ES-I3 (cell line): ENCODE measurements around the gene SLC27A4.

ENCODE experiments used
- H3K36me3 ChIP-seq: 2 replicates; pipeline ENCODE4 v1.6.1; 2013; ENCODE audit warnings: mild to moderate bottlenecking, low read length, control low read depth, moderate library complexity; ENCODE audit not compliant: insufficient read depth
- H3K4me1 ChIP-seq: 2 replicates; pipeline ENCODE4 v1.6.1; 2013; ENCODE audit warnings: mild to moderate bottlenecking, control low read depth, low read length; ENCODE audit not compliant: insufficient read depth
- H3K9ac ChIP-seq: 2 replicates; pipeline ENCODE4 v1.6.1; 2013; ENCODE audit warnings: low read depth, mild to moderate bottlenecking, low read length, moderate library complexity
- H3K9me3 ChIP-seq: 2 replicates; pipeline ENCODE4 v1.6.1; 2013; ENCODE audit warnings: mild to moderate bottlenecking, low read length, moderate library complexity; ENCODE audit not compliant: control insufficient read depth, insufficient read depth

SLC27A4 gene

GRCh38 chr9:128339761-128340690 is at the start of gene SLC27A4:
TSS of gene SLC27A4 (plus strand) at chr9:128340527. CDS start at chr9:128343133, 2,606 bp downstream.
- no peaks in the 10 kb centered on the region; the same call in 1 of the 2 replicates for H3K36me3 ChIP-seq
- H3K4me1 ChIP-seq: no peaks in the 10 kb centered on the region
- no peaks in the 10 kb centered on the region for H3K9me3 ChIP-seq
- H3K9ac ChIP-seq: peak within 1 kb of the TSS; percentile 73

GRCh38 chr9:128292009-128292408 is 48.3 kb upstream of the SLC27A4 start:
- H3K9ac ChIP-seq: no peak overlapping the region
- no peaks in the 10 kb centered on the region for H3K36me3 ChIP-seq
- H3K4me1 ChIP-seq: no peaks in the 10 kb centered on the region
- H3K9me3 ChIP-seq: no peaks in the 10 kb centered on the region

- no peaks in the 10 kb centered on the region for H3K4me1 ChIP-seq
- H3K36me3 ChIP-seq: no peaks in the 10 kb centered on the region
- no peaks in the 10 kb centered on the region for H3K9me3 ChIP-seq
- no peak overlapping the region for H3K9ac ChIP-seq
Observed at GRCh38 chr9:128293091-128293490, 47.2 kb upstream of the SLC27A4 start.

DNA sequence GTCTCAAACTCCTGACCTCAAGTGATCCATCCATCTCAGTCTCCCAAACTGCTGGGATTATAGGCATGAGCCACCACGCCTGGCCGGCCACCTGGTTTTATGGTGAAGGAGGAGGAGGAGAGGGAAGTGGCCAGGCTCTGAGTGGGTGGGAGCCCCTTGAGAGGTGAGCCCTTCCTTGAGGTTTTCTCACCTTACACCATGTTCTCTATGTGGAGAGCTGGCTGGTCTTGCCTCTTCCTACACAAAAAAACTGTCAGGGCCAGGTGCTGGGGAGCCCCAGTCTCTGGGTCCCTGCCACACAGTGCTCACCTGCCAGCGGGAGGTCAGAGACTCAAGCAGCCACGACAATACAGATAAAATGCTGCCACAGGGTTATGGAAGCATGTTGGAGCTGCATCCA is 46.2 kb upstream of the SLC27A4 start:
- no peaks in the 10 kb centered on the region for H3K9me3 ChIP-seq
- H3K9ac ChIP-seq: no peak overlapping the region
- H3K4me1 ChIP-seq: no peaks in the 10 kb centered on the region
- H3K36me3 ChIP-seq: no peaks in the 10 kb centered on the region

DNA sequence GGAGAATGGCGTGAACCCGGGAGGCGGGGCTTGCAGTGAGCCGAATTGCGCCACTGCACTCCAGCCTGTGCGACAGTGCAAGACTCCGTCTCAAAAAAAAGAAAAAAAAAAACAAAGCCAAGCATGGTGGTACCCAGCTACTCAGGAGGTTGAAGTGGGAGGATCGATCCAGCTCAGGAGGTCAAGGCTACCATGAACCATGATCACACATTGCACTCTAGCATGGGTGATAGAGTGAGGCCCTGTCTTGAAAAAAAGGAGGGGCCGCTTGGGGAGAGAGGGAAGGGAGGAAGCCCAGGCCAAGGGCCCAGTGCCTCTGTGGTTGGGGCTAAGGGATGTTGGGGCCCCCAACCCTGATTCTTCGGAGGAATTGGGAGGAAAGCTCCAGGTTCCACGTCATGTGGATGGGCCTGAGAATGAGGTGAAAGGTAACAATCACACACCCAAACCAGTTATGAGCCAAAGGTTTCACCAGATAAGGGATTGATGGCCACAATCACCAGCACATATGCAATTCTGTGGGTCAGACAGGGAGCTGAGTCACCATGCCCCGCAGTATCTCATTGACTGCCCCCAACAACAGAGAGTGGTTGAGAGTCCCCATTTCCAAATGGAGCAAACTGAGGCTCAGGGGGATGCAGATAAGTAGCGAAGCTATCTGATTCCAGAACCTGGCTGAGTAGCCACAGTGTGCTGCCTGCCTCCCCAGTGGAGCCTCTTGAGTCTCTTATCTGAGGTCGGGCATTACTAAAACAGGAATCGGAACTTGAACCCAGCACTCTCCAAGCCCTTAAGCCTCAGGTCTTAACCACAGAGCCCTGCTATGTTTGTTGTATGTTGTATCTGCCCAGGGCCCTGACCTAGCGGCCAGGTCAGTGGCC is 43.7 kb upstream of the SLC27A4 start:
- Histone ChIP-seq H3K9me3 (no peaks in the 10 kb centered on the region), H3K4me1 (no peaks in the 10 kb centered on the region), H3K36me3 (no peaks in the 10 kb centered on the region), H3K9ac (no peak overlapping the region)

DNA sequence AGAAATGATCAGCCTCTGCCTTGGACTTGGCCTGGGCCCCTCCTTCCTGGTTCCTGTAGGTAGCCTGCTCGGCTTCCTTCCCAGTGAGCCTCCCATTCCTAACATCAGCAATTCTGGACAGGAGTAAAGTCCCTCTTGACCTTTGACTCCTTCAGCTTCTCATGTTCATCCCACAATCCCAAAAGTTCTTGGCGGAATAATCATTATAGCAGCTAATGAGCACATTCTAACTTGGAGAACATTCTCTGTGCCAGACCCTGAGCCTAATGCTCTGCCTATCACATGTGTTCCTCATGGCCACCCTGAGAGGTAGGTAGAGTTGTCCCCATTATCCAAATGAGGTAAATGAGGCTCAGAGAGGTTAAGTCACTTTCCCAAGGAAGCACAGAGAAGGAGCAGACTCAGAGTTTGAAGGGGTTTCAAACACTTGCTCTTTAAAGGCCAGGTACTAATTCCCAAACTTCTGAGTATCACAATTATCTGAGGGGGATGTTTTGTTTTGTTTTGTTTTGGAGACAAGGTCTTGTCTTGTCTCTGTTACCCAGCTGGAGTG is 43.0 kb upstream of the SLC27A4 start:
- no peak overlapping the region for H3K9ac ChIP-seq
- no peaks in the 10 kb centered on the region for H3K9me3 ChIP-seq
- H3K4me1 ChIP-seq: no peaks in the 10 kb centered on the region
- H3K36me3 ChIP-seq: no peaks in the 10 kb centered on the region

DNA sequence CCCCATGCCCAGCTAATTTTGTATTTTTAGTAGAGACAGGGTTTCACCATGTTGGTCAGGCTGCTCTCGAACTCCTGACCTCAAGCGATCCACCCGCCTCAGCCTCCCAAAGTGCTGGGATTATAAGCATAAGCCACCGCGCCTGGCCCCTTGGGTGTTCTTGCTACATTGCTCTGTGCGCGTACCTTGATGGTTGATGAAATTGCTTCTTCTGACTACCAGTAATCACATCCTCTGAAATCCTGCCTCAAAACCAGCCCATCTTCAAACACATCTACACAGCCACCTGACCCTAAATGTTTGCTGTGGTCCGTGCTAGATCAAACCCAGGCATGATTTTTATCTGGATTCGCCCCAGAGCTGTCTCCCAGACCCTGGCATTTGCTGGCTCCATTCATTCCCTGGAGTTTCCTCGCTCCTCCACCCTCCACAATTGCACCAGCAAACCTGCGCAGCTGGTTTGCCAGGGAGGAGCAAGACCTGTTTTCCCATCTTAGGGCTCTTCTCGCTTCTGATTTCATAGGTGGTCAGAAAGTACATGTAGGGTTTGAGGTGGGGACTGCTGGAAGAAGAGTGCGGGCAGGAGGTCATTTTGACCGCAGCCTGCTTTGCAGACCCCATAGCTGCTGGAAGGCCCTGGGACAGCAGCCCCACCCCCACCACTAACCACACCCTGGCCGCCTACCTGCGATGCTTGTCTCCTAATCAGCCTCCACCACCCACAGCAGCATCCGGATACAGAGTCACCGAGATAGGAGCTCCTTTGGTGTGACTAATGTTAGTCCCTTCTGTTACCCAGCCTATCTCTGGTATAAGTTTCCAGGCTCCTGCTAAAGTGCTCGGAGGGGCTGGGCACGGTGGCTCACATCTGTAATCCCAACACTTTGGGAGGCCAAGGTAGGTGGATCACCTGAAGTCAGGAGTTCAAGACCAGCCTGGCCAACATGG is 41.5 kb upstream of the SLC27A4 start:
- Histone ChIP-seq H3K36me3 (no peaks in the 10 kb centered on the region), H3K9me3 (no peaks in the 10 kb centered on the region), H3K9ac (no peak overlapping the region), H3K4me1 (no peaks in the 10 kb centered on the region)

DNA sequence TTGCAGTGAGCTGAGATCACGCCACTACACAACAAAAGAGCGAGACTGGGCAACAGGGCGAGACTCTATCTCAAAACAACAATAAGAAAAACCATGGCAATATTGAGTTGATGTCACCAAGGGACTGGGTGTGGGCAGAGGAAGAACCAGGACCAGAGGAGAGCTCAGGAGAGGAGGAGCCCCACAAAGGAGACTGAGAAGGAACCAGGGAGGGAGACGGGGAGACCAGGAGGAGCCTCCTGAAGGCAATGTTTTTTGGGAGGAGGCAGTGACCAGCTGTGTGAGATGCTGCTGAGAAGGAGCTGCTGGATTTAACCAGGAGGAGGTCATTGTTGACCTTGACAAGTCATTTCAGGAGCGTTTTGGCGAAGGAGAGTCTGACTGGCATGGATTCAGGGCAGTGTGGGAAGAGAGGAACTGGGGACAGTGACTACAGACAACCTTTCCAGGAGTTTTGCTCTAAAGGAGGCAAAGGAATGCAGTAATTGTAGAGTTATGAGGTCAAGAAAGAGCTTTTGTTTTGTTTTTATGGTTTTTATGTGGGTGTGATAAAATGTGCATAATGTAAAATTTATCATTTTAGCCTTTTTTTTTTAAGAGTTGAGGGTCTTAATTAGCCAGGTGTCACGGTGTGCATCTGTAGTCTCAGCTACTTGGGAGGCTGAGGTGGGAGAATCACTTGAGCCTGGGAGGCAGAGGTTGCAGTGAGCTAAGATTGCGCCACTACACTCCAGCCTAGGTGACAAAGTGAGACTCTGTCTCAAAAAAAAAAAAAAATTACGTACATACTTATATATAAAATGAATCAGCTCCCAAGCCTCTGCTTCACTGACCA is 36.0 kb upstream of the SLC27A4 start:
- Histone ChIP-seq H3K4me1 (no peaks in the 10 kb centered on the region), H3K9ac (no peak overlapping the region), H3K9me3 (no peaks in the 10 kb centered on the region), H3K36me3 (no peaks in the 10 kb centered on the region)

- Histone ChIP-seq H3K9me3 (no peaks in the 10 kb centered on the region), H3K4me1 (no peaks in the 10 kb centered on the region), H3K9ac (no peak overlapping the region)
Observed at GRCh38 chr9:128304971-128305288, 35.4 kb upstream of the SLC27A4 start.

DNA sequence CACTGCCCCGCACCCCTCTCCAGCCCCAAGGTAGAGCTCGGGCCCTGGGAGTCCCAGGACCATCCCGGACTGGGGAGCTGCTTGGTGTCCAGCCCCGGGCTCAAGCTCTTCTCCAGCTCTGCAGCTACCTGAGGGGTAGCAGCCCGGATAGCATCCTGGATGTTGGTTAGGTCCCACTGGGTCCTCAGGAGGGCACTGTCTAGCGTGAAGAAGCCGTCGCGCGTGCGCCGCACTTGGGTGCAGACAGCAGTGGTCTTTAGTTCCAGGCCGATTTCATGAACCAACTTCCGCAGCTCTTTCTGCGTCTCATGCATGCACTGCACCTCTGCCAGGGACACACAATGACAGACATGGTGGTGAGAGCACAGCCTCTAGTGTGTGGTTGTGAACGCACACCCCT is 30.8 kb upstream of the SLC27A4 start:
- no peaks in the 10 kb centered on the region for H3K9me3 ChIP-seq
- H3K9ac ChIP-seq: no peak overlapping the region
- peaks cover 5% of the 10 kb centered on the region; the same call in 1 of the 2 replicates for H3K36me3 ChIP-seq
- no peaks in the 10 kb centered on the region for H3K4me1 ChIP-seq

More at GRCh38 chr9:128304971-128305288, 35.4 kb upstream of the SLC27A4 start:
- peaks cover 4% of the 10 kb centered on the region; the same call in 1 of the 2 replicates for H3K36me3 ChIP-seq

DNA sequence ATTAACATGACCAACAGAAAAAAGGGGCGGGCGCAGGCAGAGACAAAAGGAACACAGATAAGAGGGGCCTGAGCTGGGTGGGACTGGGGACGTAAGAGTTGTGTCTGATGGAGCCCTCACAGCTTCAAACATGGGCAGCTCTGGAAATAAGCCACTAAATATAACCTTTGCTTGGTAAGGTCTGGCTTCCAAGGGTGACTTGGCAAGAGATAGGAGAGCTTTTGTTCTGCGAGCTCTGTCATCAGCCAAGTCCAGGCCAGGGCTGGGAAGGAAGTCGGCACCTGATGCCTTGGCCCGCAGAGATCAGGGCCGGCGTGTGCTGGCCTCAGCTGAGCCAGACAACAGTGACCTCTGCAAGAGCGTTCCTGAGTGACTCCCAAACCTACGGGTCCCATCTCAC is 29.9 kb upstream of the SLC27A4 start:
- no peaks in the 10 kb centered on the region for H3K4me1 ChIP-seq
- H3K9ac ChIP-seq: no peak overlapping the region
- H3K9me3 ChIP-seq: no peaks in the 10 kb centered on the region
- peaks cover 5% of the 10 kb centered on the region; the same call in 1 of the 2 replicates for H3K36me3 ChIP-seq

DNA sequence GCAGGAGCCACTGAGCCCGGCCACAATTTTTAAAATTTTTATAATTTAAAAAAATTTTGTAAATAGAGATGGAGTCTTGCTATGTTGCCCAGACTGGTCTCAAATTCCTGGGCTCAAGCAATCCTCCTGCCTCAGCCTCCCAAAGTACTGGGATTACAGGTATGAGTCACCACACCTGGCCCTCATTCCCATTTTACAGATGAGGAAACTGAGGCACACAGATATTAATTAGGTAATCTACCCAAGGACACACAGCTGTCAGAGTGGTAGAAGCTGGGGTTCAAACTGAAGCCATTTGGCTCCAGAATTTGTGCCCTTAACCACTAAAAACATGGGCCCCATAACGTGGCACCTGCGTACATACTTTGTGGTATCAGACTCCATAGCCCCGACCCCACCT is 25.6 kb upstream of the SLC27A4 start:
- H3K9me3 ChIP-seq: no peaks in the 10 kb centered on the region
- H3K36me3 ChIP-seq: peaks cover 9% of the 10 kb centered on the region; the same call in 1 of the 2 replicates
- H3K9ac ChIP-seq: no peak overlapping the region
- no peaks in the 10 kb centered on the region for H3K4me1 ChIP-seq

DNA sequence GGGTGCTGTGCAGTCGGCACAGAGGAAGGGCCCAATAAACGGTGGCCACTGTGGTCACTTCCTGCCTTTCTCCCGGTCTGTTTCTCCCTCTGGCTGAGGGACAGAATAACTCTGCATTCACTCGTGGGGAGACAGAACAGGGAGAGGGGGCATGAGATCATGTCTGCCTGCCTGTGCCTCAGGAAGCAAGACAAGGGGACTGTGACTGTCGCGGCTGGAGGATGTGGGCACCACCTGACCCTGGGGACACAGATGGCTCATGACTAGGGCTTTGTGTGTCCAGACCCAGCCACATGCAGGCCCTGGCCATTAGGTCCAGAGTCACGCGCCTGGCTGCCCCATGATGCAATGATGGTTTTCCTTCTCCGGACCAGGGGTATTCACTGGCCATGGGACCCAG is 23.9 kb upstream of the SLC27A4 start:
- Histone ChIP-seq H3K9ac (no peak overlapping the region), H3K9me3 (no peaks in the 10 kb centered on the region), H3K36me3 (peaks cover 5% of the 10 kb centered on the region; the same call in 1 of the 2 replicates), H3K4me1 (no peaks in the 10 kb centered on the region)
